Activated CD4-positive, alpha-beta T cell treated with anti-CD3 and anti-CD28 coated beads for 4 hours (primary cell): ENCODE data around the gene ANKRD29.

Experiments used
- DNase-seq, 2 donors: peaks; one replicate each; pipeline ENCODE4 v3.0.0-alpha.2; 2020

Gene ANKRD29

GRCh38 chr18:23683671-23684070 is 21.0 kb upstream of the ANKRD29 start:
- no peak for DNase-seq

GRCh38 chr18:23683155-23683554 is 20.4 kb upstream of the ANKRD29 start:
- DNase-seq = no peak

GRCh38 chr18:23682472-23682871 is 19.8 kb upstream of the ANKRD29 start:
- DNase-seq = no peak

- no peak for DNase-seq
These were observed 19.3 kb upstream of the ANKRD29 start for GRCh38 chr18:23682045-23682444.

- no peak for DNase-seq
These were observed 13.2 kb upstream of the ANKRD29 start for GRCh38 chr18:23675896-23676295.

GRCh38 chr18:23675236-23675635 is 12.5 kb upstream of the ANKRD29 start:
- DNase-seq = no peak

GRCh38 chr18:23673725-23674124 is 11.0 kb upstream of the ANKRD29 start:
- DNase-seq = no peak

- DNase-seq = no peak
These were observed 8.9 kb upstream of the ANKRD29 start for GRCh38 chr18:23671564-23671963.

- no peak for DNase-seq
These were observed 7.2 kb upstream of the ANKRD29 start for GRCh38 chr18:23669804-23670405.

- DNase-seq = no peak
These were observed 6.6 kb upstream of the ANKRD29 start for GRCh38 chr18:23669202-23669766.

GRCh38 chr18:23668731-23669130 is 6.0 kb upstream of the ANKRD29 start:
- no peak for DNase-seq

- no peak for DNase-seq
These were observed 4.4 kb upstream of the ANKRD29 start for GRCh38 chr18:23667114-23667513.

GRCh38 chr18:23664674-23665073 is 2.0 kb upstream of the ANKRD29 start:
- DNase-seq = no peak

- no peak for DNase-seq
These were observed 889 bp downstream of the ANKRD29 start for GRCh38 chr18:23661735-23662308.

- no peak for DNase-seq
These were observed 4.4 kb downstream of the ANKRD29 start for GRCh38 chr18:23658285-23658684.

GRCh38 chr18:23652232-23652631 is 10.5 kb downstream of the ANKRD29 start:
- no peak for DNase-seq

- no peak for DNase-seq
These were observed 11.5 kb downstream of the ANKRD29 start for GRCh38 chr18:23650968-23651927.

- no peak for DNase-seq
These were observed 13.6 kb downstream of the ANKRD29 start for GRCh38 chr18:23648940-23649607.

GRCh38 chr18:23648456-23648855 is 14.3 kb downstream of the ANKRD29 start:
- DNase-seq = no peak

- DNase-seq = no peak
These were observed 16.4 kb downstream of the ANKRD29 start for GRCh38 chr18:23646282-23646681.

- no peak for DNase-seq
These were observed 17.0 kb downstream of the ANKRD29 start for GRCh38 chr18:23645568-23646175.

- no peak for DNase-seq
These were observed 18.8 kb downstream of the ANKRD29 start for GRCh38 chr18:23643815-23644490.
